Thyroid gland (tissue), 4 donors: ENCODE results near the gene EIF5.

Experiments
- POLR2A ChIP-seq, 2 donors: fragments of 450-650 bp; IDR thresholded peaks; one replicate each; pipeline ENCODE4 v1.6.1; 2017; ENCODE audit warnings: antibody characterized with exemption in 2 of 2, mild to moderate bottlenecking in 2 of 2, moderate library complexity in 1 of 2
- TF ChIP-seq, protein P1 (sequence below), 6 experiments: fragments of 200-600 bp in 3 of 6; fragments of 450-650 bp in 3 of 6; sonication (generic) in 3 of 6; IDR thresholded peaks; one replicate each; pipeline ENCODE4 v1.5.1; 2016 to 2019; ENCODE audit warnings: antibody characterized with exemption in 6 of 6, mild to moderate bottlenecking in 2 of 6, inconsistent platforms in 1 of 6, moderate library complexity in 1 of 6

DNA sequence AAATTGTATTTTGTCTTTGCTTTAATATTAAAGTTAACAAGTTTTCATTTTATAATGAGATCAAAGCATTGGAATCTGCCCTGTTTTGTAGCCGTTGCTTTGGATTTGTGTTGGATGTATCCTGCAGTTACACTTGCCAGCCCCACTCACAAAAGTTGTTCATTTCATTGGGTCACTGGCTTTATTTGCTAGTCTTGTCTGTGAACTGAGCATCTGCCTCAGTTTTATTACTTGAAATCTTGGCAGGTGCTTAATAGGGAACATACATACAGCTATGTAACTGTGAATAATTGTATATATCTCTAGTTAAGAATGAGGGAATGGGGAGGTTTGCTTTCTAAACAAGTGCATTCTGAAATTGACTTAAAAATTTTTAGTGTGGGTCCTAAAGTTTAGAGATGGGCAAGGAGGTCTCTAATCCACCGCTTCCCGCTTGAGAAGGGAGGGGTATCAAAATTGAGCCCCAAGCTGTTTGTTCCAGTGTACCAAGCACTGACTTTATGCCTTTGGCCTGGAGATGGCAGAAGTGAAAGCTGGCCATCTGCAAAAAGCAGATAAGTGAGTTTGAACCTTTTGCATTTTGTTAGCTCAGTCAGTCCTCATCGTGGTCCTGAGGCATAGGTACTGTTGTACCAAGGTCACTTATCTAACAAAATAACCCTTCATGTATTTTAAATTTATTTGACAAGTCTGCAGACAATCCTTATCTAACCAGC is 9.3 kb downstream of the EIF5 start:
- TF ChIP-seq, protein P1, sequence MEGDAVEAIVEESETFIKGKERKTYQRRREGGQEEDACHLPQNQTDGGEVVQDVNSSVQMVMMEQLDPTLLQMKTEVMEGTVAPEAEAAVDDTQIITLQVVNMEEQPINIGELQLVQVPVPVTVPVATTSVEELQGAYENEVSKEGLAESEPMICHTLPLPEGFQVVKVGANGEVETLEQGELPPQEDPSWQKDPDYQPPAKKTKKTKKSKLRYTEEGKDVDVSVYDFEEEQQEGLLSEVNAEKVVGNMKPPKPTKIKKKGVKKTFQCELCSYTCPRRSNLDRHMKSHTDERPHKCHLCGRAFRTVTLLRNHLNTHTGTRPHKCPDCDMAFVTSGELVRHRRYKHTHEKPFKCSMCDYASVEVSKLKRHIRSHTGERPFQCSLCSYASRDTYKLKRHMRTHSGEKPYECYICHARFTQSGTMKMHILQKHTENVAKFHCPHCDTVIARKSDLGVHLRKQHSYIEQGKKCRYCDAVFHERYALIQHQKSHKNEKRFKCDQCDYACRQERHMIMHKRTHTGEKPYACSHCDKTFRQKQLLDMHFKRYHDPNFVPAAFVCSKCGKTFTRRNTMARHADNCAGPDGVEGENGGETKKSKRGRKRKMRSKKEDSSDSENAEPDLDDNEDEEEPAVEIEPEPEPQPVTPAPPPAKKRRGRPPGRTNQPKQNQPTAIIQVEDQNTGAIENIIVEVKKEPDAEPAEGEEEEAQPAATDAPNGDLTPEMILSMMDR (IDR thresholded peaks at IDR 0.05): no peak
- no peak for TF ChIP-seq POLR2A (IDR thresholded peaks at IDR 0.05)
